ENCODE results near the gene SDK2. TPM values are rescaled to one million over a fixed set of nuclear protein-coding genes. Genes with fewer than 3 reads are reported as not detected.

SDK2 gene
- total RNA-seq, 1 donor from 2014 or later, result 11.0 TPM

- no peaks in the 10 kb centered on the region for H3K9me3 ChIP-seq (ENCODE audit: control insufficient read depth in 3 of 3, low read length in 3 of 3)
- H3K4me3 ChIP-seq (ENCODE audit: low read length in 3 of 3), result no peak overlapping the region
- no peak overlapping the region for H3K27ac ChIP-seq (ENCODE audit: low read depth, low read length)
- no peaks in the 10 kb centered on the region for H3K36me3 ChIP-seq (ENCODE audit: control insufficient read depth in 3 of 3, insufficient read depth in 3 of 3, low read length in 3 of 3)
- H3K4me1 ChIP-seq (ENCODE audit: control insufficient read depth in 3 of 3, insufficient read depth in 3 of 3, low read length in 3 of 3), result peaks cover 0 to 9% (median 8%) of the 10 kb centered on the region in 3 donors
- peaks cover 28 to 41% (median 32%) of the 10 kb centered on the region in 3 donors for H3K27me3 ChIP-seq (ENCODE audit: control insufficient read depth in 3 of 3, insufficient read depth in 3 of 3, low read length in 3 of 3)
- no peak overlapping the region for H3K9ac ChIP-seq (ENCODE audit: low read depth in 1 of 3, low read length in 3 of 3)
Measured at GRCh38 chr17:73638556-73638955, 5.7 kb downstream of the SDK2 start.

- no peaks in the 10 kb centered on the region for H3K9me3 ChIP-seq (ENCODE audit: control insufficient read depth in 3 of 3, low read length in 3 of 3)
- no peak overlapping the region for H3K27ac ChIP-seq (ENCODE audit: low read depth, low read length)
- peaks cover 0 to 2% (median 2%) of the 10 kb centered on the region in 3 donors for H3K4me1 ChIP-seq (ENCODE audit: control insufficient read depth in 3 of 3, insufficient read depth in 3 of 3, low read length in 3 of 3)
Measured at GRCh38 chr17:73637866-73638265, 6.4 kb downstream of the SDK2 start.

GRCh38 chr17:73635101-73635817 is 9.0 kb downstream of the SDK2 start:
- Histone ChIP-seq H3K27me3 (ENCODE audit: control insufficient read depth in 3 of 3, insufficient read depth in 3 of 3, low read length in 3 of 3) (peaks cover 11 to 20% (median 11%) of the 10 kb centered on the region in 3 donors), H3K27ac (ENCODE audit: low read depth, low read length) (no peak overlapping the region), H3K9ac (ENCODE audit: low read depth in 1 of 3, low read length in 3 of 3) (no peak overlapping the region), H3K4me1 (ENCODE audit: control insufficient read depth in 3 of 3, insufficient read depth in 3 of 3, low read length in 3 of 3) (no peaks in the 10 kb centered on the region), H3K9me3 (ENCODE audit: control insufficient read depth in 3 of 3, low read length in 3 of 3) (peaks cover 0 to 3% (median 0%) of the 10 kb centered on the region in 3 donors), H3K36me3 (ENCODE audit: control insufficient read depth in 3 of 3, insufficient read depth in 3 of 3, low read length in 3 of 3) (no peaks in the 10 kb centered on the region), H3K4me3 (ENCODE audit: low read length in 3 of 3) (no peak overlapping the region)

More at GRCh38 chr17:73637866-73638265, 6.4 kb downstream of the SDK2 start:
- H3K9ac ChIP-seq (ENCODE audit: low read depth in 1 of 3, low read length in 3 of 3), result no peak overlapping the region
- peaks cover 21 to 34% (median 26%) of the 10 kb centered on the region in 3 donors for H3K27me3 ChIP-seq (ENCODE audit: control insufficient read depth in 3 of 3, insufficient read depth in 3 of 3, low read length in 3 of 3)
- H3K36me3 ChIP-seq (ENCODE audit: control insufficient read depth in 3 of 3, insufficient read depth in 3 of 3, low read length in 3 of 3), result no peaks in the 10 kb centered on the region
- no peak overlapping the region for H3K4me3 ChIP-seq (ENCODE audit: low read length in 3 of 3)

GRCh38 chr17:73634629-73635028 is 9.6 kb downstream of the SDK2 start:
- no peaks in the 10 kb centered on the region for H3K4me1 ChIP-seq (ENCODE audit: control insufficient read depth in 3 of 3, insufficient read depth in 3 of 3, low read length in 3 of 3)
- no peak overlapping the region for H3K27ac ChIP-seq (ENCODE audit: low read depth, low read length)
- no peak overlapping the region for H3K4me3 ChIP-seq (ENCODE audit: low read length in 3 of 3)
- H3K9ac ChIP-seq (ENCODE audit: low read depth in 1 of 3, low read length in 3 of 3), result no peak overlapping the region
- H3K9me3 ChIP-seq (ENCODE audit: control insufficient read depth in 3 of 3, low read length in 3 of 3), result peaks cover 0 to 3% (median 0%) of the 10 kb centered on the region in 3 donors
- H3K36me3 ChIP-seq (ENCODE audit: control insufficient read depth in 3 of 3, insufficient read depth in 3 of 3, low read length in 3 of 3), result no peaks in the 10 kb centered on the region
- H3K27me3 ChIP-seq (ENCODE audit: control insufficient read depth in 3 of 3, insufficient read depth in 3 of 3, low read length in 3 of 3), result peaks cover 8 to 17% (median 11%) of the 10 kb centered on the region in 3 donors

- Histone ChIP-seq H3K4me3 (ENCODE audit: low read length in 3 of 3) (no peak overlapping the region), H3K9ac (ENCODE audit: low read depth in 1 of 3, low read length in 3 of 3) (no peak overlapping the region), H3K9me3 (ENCODE audit: control insufficient read depth in 3 of 3, low read length in 3 of 3) (peaks cover 0 to 3% (median 0%) of the 10 kb centered on the region in 3 donors), H3K27ac (ENCODE audit: low read depth, low read length) (no peak overlapping the region), H3K36me3 (ENCODE audit: control insufficient read depth in 3 of 3, insufficient read depth in 3 of 3, low read length in 3 of 3) (no peaks in the 10 kb centered on the region), H3K27me3 (ENCODE audit: control insufficient read depth in 3 of 3, insufficient read depth in 3 of 3, low read length in 3 of 3) (peaks cover 7 to 12% (median 11%) of the 10 kb centered on the region in 3 donors), H3K4me1 (ENCODE audit: control insufficient read depth in 3 of 3, insufficient read depth in 3 of 3, low read length in 3 of 3) (no peaks in the 10 kb centered on the region)
Measured at GRCh38 chr17:73633736-73634135, 10.5 kb downstream of the SDK2 start.

- Histone ChIP-seq H3K9ac (ENCODE audit: low read depth in 1 of 3, low read length in 3 of 3) (no peak overlapping the region), H3K36me3 (ENCODE audit: control insufficient read depth in 3 of 3, insufficient read depth in 3 of 3, low read length in 3 of 3) (no peaks in the 10 kb centered on the region), H3K27ac (ENCODE audit: low read depth, low read length) (no peak overlapping the region), H3K9me3 (ENCODE audit: control insufficient read depth in 3 of 3, low read length in 3 of 3) (peaks cover 0 to 3% (median 0%) of the 10 kb centered on the region in 3 donors), H3K4me1 (ENCODE audit: control insufficient read depth in 3 of 3, insufficient read depth in 3 of 3, low read length in 3 of 3) (no peaks in the 10 kb centered on the region), H3K4me3 (ENCODE audit: low read length in 3 of 3) (no peak overlapping the region), H3K27me3 (ENCODE audit: control insufficient read depth in 3 of 3, insufficient read depth in 3 of 3, low read length in 3 of 3) (peaks cover 2 to 11% (median 3%) of the 10 kb centered on the region in 3 donors)
Measured at GRCh38 chr17:73632513-73632912, 11.7 kb downstream of the SDK2 start.

- Histone ChIP-seq H3K4me1 (ENCODE audit: control insufficient read depth in 3 of 3, insufficient read depth in 3 of 3, low read length in 3 of 3) (peaks cover 1 to 7% (median 7%) of the 10 kb centered on the region in 3 donors), H3K27me3 (ENCODE audit: control insufficient read depth in 3 of 3, insufficient read depth in 3 of 3, low read length in 3 of 3) (peaks cover 0 to 9% (median 0%) of the 10 kb centered on the region in 3 donors), H3K36me3 (ENCODE audit: control insufficient read depth in 3 of 3, insufficient read depth in 3 of 3, low read length in 3 of 3) (no peaks in the 10 kb centered on the region), H3K9me3 (ENCODE audit: control insufficient read depth in 3 of 3, low read length in 3 of 3) (peaks cover 0 to 3% (median 0%) of the 10 kb centered on the region in 3 donors), H3K4me3 (ENCODE audit: low read length in 3 of 3) (no peak overlapping the region), H3K27ac (ENCODE audit: low read depth, low read length) (no peak overlapping the region), H3K9ac (ENCODE audit: low read depth in 1 of 3, low read length in 3 of 3) (no peak overlapping the region)
Measured at GRCh38 chr17:73630965-73631595, 13.2 kb downstream of the SDK2 start.

GRCh38 chr17:73630531-73630930 is 13.7 kb downstream of the SDK2 start:
- Histone ChIP-seq H3K27me3 (ENCODE audit: control insufficient read depth in 3 of 3, insufficient read depth in 3 of 3, low read length in 3 of 3) (peaks cover 0 to 6% (median 0%) of the 10 kb centered on the region in 3 donors), H3K4me1 (ENCODE audit: control insufficient read depth in 3 of 3, insufficient read depth in 3 of 3, low read length in 3 of 3) (peaks cover 6 to 10% (median 7%) of the 10 kb centered on the region in 3 donors), H3K27ac (ENCODE audit: low read depth, low read length) (no peak overlapping the region), H3K9me3 (ENCODE audit: control insufficient read depth in 3 of 3, low read length in 3 of 3) (peaks cover 0 to 3% (median 0%) of the 10 kb centered on the region in 3 donors), H3K9ac (ENCODE audit: low read depth in 1 of 3, low read length in 3 of 3) (no peak overlapping the region), H3K4me3 (ENCODE audit: low read length in 3 of 3) (no peak overlapping the region), H3K36me3 (ENCODE audit: control insufficient read depth in 3 of 3, insufficient read depth in 3 of 3, low read length in 3 of 3) (no peaks in the 10 kb centered on the region)

- no peak overlapping the region for H3K4me3 ChIP-seq (ENCODE audit: low read length in 3 of 3)
- peaks cover 7 to 10% (median 10%) of the 10 kb centered on the region in 3 donors for H3K4me1 ChIP-seq (ENCODE audit: control insufficient read depth in 3 of 3, insufficient read depth in 3 of 3, low read length in 3 of 3)
- H3K9ac ChIP-seq (ENCODE audit: low read depth in 1 of 3, low read length in 3 of 3), result no peak overlapping the region
Measured at GRCh38 chr17:73628642-73629552, 15.3 kb downstream of the SDK2 start.

More at GRCh38 chr17:73628642-73629552, 15.3 kb downstream of the SDK2 start:
- no peaks in the 10 kb centered on the region for H3K36me3 ChIP-seq (ENCODE audit: control insufficient read depth in 3 of 3, insufficient read depth in 3 of 3, low read length in 3 of 3)
- peaks cover 0 to 3% (median 0%) of the 10 kb centered on the region in 3 donors for H3K9me3 ChIP-seq (ENCODE audit: control insufficient read depth in 3 of 3, low read length in 3 of 3)
- peaks cover 0 to 6% (median 0%) of the 10 kb centered on the region in 3 donors for H3K27me3 ChIP-seq (ENCODE audit: control insufficient read depth in 3 of 3, insufficient read depth in 3 of 3, low read length in 3 of 3)
- H3K27ac ChIP-seq (ENCODE audit: low read depth, low read length), result no peak overlapping the region

Data from skeletal muscle tissue (tissue), 4 donors.